NCI-H1436 (cell line): ENCODE data around the gene ASPG.

Source experiments
- DNase-seq: peaks from one replicate; lab custom pipeline; 2025; lab: John Stamatoyannopoulos, UW

ASPG gene

GRCh38 chr14:104163541-104163940 lies 78.0 kb downstream of the ASPG start:
- DNase-seq: no peak

DNA sequence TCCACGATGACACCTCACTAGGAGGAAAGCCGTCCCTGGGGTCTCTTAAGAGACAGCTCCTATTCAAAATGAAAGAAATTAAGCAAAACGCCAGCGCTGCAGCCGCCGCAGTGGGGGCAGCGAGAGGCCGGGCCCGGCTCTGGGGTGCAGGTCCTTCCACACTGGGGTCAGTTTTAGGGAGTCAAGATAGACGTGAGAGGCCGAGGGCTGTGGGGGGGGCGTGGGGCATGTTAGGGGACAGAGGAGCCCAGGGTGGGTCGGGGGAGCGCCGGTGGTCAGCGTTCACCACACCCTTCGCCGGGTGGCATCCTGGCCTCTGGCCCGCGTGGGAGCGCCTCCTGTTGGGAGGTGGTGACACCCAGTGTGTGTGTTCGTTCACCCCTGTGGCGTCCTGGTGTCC lies 78.5 kb downstream of the ASPG start:
- DNase-seq: no peak

DNA sequence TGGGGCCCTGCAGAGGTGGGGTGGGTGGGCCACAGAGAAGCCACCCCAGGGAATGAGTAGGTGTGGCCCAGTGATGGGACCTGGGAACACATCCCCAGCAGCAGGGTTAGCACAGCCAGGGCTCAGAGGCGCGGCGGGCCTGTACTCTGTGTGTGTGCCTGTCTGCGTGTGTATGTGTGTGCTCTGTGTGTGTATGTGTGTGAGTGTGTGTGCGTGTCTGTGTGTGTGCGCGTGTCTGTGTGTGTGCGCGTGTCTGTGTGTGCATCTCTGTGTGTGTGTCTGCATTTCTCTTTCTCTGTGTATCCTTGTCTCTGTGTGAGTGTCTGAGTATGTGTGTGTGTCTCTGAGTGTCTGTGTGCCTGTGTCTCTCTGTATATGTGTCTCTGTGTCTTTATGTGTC lies 79.0 kb downstream of the ASPG start:
- DNase-seq: no peak
